ENCODE results near the gene CCT6A. TPM values are rescaled to one million over a fixed set of nuclear protein-coding genes. Genes with fewer than 3 reads are reported as not detected.
"Not testable (repeated sequence)": the region's sequence is repeated elsewhere in the genome, so short reads cannot be mapped to it uniquely, and the experiment has no call there.

Gene CCT6A
- total RNA-seq, 1 experiment from 2014 or later, result 257 TPM

GRCh38 chr7:56030340-56030739 is 21.2 kb upstream of the CCT6A start:
- ChIA-PET POLR2A (no interaction called here), CTCF (no interaction called here), RAD21 (ENCODE audit: low non-redundant PET in 1 of 2, low total read pairs in 2 of 2, uncharacterized antibody in 2 of 2, unreplicated experiment in 2 of 2) (no interaction called here)
- Histone ChIP-seq H3K9me2 (ENCODE audit: insufficient read depth) (no peaks in the 10 kb centered on the region), H2AFZ (ENCODE audit: low read depth, low read length, poor library complexity, severe bottlenecking) (no peak overlapping the region), H3K27me3 (ENCODE audit: insufficient read depth, low read length) (no peaks in the 10 kb centered on the region), H3K4me2 (ENCODE audit: low read length) (no peak overlapping the region), H4K20me1 (ENCODE audit: insufficient read depth) (no peaks in the 10 kb centered on the region), H3K9ac (ENCODE audit: low read length) (no peak overlapping the region), H3K4me1 (ENCODE audit: control insufficient read depth in 1 of 2, insufficient read depth in 2 of 2, low read length in 2 of 2) (peaks cover 8 to 18% of the 10 kb centered on the region in 2 experiments; a peak in 2 of 4 replicates), H3K4me3 (replicated peaks in 1 of 2; ENCODE audit: low read depth in 1 of 2, low read length in 2 of 2) (no peak overlapping the region), H3K9me3 (ENCODE audit: control insufficient read depth in 1 of 2, insufficient read depth in 1 of 2, low read depth in 1 of 2, low read length in 2 of 2) (no peaks in the 10 kb centered on the region), H3K79me2 (ENCODE audit: insufficient read depth, low read length) (no peaks in the 10 kb centered on the region), H3K36me3 (ENCODE audit: control insufficient read depth in 1 of 2, insufficient read depth in 2 of 2, low read length in 2 of 2) (peaks cover 2 to 4% of the 10 kb centered on the region in 2 experiments; a peak in 3 of 4 replicates), H3K27ac (ENCODE audit: low read depth, low read length) (no peak overlapping the region)
- BruUV-seq (replicated peaks), result no TSS peak
- intact Hi-C loops (cut with micrococcal nuclease), result loop anchor here (5.0 kb wide), 1 partner anchor 42 kb away; no protein-coding TSS in a partner anchor
- DNase-seq (ENCODE audit: low read depth, low spot score) (no peak), ATAC-seq (no peak)
- TF ChIP-seq CBX3 (IDR thresholded peaks at IDR 0.05; ENCODE audit: low read depth) (no peak), POLR2A (IDR thresholded peaks at IDR 0.05; ENCODE audit: borderline replicate concordance, extremely low read depth, insufficient read depth, insufficient read length) (no peak), EZH2phosphoT487 (IDR thresholded peaks at IDR 0.05; ENCODE audit: borderline replicate concordance) (no peak), ATF3 (IDR thresholded peaks at IDR 0.05) (no peak), SRF (IDR thresholded peaks at IDR 0.05; ENCODE audit: low read depth) (no peak), ZFX (IDR thresholded peaks at IDR 0.05) (no peak)

- ATAC-seq; H3K9ac ChIP-seq (ENCODE audit: low read length); POLR2A ChIA-PET; H2AFZ ChIP-seq (ENCODE audit: low read depth, low read length, poor library complexity, severe bottlenecking); H3K9me2 ChIP-seq (ENCODE audit: insufficient read depth); CTCF ChIA-PET; H3K4me3 ChIP-seq (replicated peaks in 1 of 2; ENCODE audit: low read depth in 1 of 2, low read length in 2 of 2); H4K20me1 ChIP-seq (ENCODE audit: insufficient read depth); H3K27me3 ChIP-seq (ENCODE audit: insufficient read depth, low read length); BruUV-seq (replicated peaks); H3K9me3 ChIP-seq (ENCODE audit: control insufficient read depth in 1 of 2, insufficient read depth in 1 of 2, low read depth in 1 of 2, low read length in 2 of 2); H3K36me3 ChIP-seq (ENCODE audit: control insufficient read depth in 1 of 2, insufficient read depth in 2 of 2, low read length in 2 of 2); H3K4me2 ChIP-seq (ENCODE audit: low read length); H3K27ac ChIP-seq (ENCODE audit: low read depth, low read length); H3K79me2 ChIP-seq (ENCODE audit: insufficient read depth, low read length); RAD21 ChIA-PET (ENCODE audit: low non-redundant PET in 1 of 2, low total read pairs in 2 of 2, uncharacterized antibody in 2 of 2, unreplicated experiment in 2 of 2); DNase-seq (ENCODE audit: low read depth, low spot score): not testable (repeated sequence)
- H3K4me1 ChIP-seq (ENCODE audit: control insufficient read depth in 1 of 2, insufficient read depth in 2 of 2, low read length in 2 of 2), result peaks cover 8 to 18% of the 10 kb centered on the region in 2 experiments; a peak in 2 of 4 replicates
- intact Hi-C loops (cut with micrococcal nuclease), result loop anchor here (5.0 kb wide), 1 partner anchor 41 kb away; no protein-coding TSS in a partner anchor
Measured at GRCh38 chr7:56031556-56031955, 20.0 kb upstream of the CCT6A start.

DNA sequence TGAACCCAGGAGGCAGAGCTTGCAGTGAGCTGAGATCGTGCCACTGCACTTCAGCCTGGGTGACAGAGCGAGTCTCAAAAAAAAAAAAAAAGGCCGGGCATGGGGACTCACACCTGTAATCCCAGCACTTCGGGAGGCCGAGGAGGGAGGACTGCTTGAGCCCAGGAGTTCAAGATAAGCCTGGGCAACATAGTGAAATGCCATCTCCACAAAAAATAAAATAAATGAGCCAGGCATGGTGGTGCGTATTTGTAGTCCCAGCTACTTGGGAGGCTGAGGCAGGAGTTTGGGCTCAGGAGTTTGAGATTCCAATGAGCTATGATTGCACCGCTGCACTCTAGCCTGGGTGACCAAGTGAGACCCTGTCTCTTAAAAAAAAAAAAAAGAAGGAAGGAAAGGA is 19.0 kb upstream of the CCT6A start:
- H3K79me2 ChIP-seq (ENCODE audit: insufficient read depth, low read length); RAD21 ChIA-PET (ENCODE audit: low non-redundant PET in 1 of 2, low total read pairs in 2 of 2, uncharacterized antibody in 2 of 2, unreplicated experiment in 2 of 2); H4K20me1 ChIP-seq (ENCODE audit: insufficient read depth); H3K36me3 ChIP-seq (ENCODE audit: control insufficient read depth in 1 of 2, insufficient read depth in 2 of 2, low read length in 2 of 2); POLR2A ChIA-PET; H3K9me3 ChIP-seq (ENCODE audit: control insufficient read depth in 1 of 2, insufficient read depth in 1 of 2, low read depth in 1 of 2, low read length in 2 of 2); H3K9me2 ChIP-seq (ENCODE audit: insufficient read depth); CTCF ChIA-PET; H3K27ac ChIP-seq (ENCODE audit: low read depth, low read length); ATAC-seq; H2AFZ ChIP-seq (ENCODE audit: low read depth, low read length, poor library complexity, severe bottlenecking); H3K4me2 ChIP-seq (ENCODE audit: low read length); DNase-seq (ENCODE audit: low read depth, low spot score); H3K27me3 ChIP-seq (ENCODE audit: insufficient read depth, low read length); BruUV-seq (replicated peaks); H3K9ac ChIP-seq (ENCODE audit: low read length); H3K4me3 ChIP-seq (replicated peaks in 1 of 2; ENCODE audit: low read depth in 1 of 2, low read length in 2 of 2): not testable (repeated sequence)
- intact Hi-C loops (cut with micrococcal nuclease), result loop anchor here (5.0 kb wide), 1 partner anchor 40 kb away; no protein-coding TSS in a partner anchor
- peaks cover 8 to 18% of the 10 kb centered on the region in 2 experiments; a peak in 2 of 4 replicates for H3K4me1 ChIP-seq (ENCODE audit: control insufficient read depth in 1 of 2, insufficient read depth in 2 of 2, low read length in 2 of 2)

Data from HCT116 (cell line).